Measurements from ENCODE around the gene SNAI3. TPM values are rescaled to one million over a fixed set of nuclear protein-coding genes. Genes with fewer than 3 reads are reported as not detected.

The SNAI3 gene
- total and polyA plus RNA-seq, 2 experiments from 2014 or later = 10.3 to 19.4 TPM

DNA sequence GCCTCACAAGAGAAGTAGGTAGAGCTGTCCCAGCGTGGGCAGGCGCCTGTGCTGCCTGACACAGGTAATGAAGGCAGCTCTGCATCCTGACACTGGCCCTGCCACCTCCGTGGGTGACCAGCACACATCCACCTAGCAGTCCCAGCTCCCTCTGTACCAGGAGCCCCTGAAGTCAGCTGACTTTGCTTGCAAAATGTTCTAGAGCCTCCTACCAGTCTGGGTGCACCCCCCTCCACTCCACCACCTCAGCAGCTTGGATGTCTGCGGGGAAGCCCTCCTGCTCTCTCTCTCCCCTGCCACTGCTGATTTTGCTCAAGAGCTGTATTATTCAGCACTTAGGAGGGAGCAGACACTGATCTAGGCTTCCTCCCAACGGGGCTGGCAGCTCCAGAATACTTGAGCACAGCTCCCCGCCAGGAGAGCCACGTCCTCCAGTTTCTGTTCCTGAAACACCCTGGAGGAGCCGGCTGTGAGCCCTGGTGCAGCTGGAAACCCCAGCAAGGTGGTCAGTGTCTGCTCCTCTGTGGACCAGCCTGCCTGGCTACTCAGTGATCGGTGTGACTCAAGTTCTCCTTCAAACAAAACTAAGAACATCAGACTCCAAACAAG lies 18.9 kb upstream of the SNAI3 start (continued):
- TF ChIP-seq, protein P1, sequence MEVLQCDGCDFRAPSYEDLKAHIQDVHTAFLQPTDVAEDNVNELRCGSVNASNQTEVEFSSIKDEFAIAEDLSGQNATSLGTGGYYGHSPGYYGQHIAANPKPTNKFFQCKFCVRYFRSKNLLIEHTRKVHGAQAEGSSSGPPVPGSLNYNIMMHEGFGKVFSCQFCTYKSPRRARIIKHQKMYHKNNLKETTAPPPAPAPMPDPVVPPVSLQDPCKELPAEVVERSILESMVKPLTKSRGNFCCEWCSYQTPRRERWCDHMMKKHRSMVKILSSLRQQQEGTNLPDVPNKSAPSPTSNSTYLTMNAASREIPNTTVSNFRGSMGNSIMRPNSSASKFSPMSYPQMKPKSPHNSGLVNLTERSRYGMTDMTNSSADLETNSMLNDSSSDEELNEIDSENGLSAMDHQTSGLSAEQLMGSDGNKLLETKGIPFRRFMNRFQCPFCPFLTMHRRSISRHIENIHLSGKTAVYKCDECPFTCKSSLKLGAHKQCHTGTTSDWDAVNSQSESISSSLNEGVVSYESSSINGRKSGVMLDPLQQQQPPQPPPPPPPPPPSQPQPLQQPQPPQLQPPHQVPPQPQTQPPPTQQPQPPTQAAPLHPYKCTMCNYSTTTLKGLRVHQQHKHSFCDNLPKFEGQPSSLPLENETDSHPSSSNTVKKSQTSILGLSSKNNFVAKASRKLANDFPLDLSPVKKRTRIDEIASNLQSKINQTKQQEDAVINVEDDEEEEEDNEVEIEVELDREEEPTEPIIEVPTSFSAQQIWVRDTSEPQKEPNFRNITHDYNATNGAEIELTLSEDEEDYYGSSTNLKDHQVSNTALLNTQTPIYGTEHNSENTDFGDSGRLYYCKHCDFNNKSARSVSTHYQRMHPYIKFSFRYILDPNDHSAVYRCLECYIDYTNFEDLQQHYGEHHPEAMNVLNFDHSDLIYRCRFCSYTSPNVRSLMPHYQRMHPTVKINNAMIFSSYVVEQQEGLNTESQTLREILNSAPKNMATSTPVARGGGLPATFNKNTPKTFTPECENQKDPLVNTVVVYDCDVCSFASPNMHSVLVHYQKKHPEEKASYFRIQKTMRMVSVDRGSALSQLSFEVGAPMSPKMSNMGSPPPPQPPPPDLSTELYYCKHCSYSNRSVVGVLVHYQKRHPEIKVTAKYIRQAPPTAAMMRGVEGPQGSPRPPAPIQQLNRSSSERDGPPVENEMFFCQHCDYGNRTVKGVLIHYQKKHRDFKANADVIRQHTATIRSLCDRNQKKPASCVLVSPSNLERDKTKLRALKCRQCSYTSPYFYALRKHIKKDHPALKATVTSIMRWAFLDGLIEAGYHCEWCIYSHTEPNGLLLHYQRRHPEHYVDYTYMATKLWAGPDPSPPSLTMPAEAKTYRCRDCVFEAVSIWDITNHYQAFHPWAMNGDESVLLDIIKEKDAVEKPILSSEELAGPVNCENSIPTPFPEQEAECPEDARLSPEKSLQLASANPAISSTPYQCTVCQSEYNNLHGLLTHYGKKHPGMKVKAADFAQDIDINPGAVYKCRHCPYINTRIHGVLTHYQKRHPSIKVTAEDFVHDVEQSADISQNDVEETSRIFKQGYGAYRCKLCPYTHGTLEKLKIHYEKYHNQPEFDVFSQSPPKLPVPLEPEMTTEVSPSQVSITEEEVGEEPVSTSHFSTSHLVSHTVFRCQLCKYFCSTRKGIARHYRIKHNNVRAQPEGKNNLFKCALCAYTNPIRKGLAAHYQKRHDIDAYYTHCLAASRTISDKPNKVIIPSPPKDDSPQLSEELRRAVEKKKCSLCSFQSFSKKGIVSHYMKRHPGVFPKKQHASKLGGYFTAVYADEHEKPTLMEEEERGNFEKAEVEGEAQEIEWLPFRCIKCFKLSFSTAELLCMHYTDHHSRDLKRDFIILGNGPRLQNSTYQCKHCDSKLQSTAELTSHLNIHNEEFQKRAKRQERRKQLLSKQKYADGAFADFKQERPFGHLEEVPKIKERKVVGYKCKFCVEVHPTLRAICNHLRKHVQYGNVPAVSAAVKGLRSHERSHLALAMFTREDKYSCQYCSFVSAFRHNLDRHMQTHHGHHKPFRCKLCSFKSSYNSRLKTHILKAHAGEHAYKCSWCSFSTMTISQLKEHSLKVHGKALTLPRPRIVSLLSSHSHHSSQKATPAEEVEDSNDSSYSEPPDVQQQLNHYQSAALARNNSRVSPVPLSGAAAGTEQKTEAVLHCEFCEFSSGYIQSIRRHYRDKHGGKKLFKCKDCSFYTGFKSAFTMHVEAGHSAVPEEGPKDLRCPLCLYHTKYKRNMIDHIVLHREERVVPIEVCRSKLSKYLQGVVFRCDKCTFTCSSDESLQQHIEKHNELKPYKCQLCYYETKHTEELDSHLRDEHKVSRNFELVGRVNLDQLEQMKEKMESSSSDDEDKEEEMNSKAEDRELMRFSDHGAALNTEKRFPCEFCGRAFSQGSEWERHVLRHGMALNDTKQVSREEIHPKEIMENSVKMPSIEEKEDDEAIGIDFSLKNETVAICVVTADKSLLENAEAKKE (CRISPR knock-in tag; IDR thresholded peaks at IDR 0.05) = no peak

DNA sequence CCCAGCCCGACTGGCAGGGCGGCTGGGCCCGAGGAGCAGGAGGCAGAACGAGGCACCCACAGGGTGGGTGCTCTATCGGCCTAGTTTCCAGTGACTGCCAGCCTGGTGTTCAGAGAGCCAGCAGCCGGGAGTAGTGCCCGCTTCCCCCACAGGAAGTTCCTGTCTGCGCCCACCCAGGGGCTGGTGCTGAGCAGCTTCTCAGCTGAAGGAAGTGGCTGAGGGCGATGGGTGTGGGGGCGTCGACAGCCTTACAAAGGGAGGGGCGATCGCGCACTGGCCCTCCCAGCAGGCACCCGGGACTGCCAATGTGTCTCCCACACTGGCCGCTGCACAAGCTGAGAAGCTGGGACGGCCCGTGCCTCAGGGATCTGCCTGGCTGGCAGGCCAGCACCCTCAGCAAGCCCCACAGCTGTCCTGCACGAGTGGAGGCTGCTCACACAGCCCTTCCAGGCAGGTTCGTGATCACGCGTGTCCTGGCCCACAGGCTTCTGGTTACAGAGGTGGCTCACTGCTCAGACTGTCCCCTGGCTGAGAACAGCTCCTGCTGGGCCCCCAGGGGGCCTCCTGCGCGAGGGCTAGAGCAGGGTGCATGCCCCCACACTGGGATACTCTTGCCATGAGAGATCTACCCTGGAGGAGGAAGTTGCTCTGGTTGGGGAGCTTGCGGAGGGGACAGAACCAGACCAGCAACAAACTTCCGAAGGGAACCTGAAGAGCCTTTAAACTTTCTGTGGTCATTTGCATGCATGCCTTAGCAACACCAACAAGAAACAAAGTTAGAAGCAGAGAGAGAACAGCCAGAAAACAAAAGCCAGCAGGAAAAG lies 17.4 kb upstream of the SNAI3 start:
- peak overlapping the region; percentile 77 for H3K27ac Mint-ChIP-seq
- TF ChIP-seq, protein P1 (CRISPR knock-in tag; IDR thresholded peaks at IDR 0.05) = no peak
- no peak for TF ChIP-seq ZNF331 (CRISPR knock-in tag; IDR thresholded peaks at IDR 0.05; ENCODE audit: low read depth)
- no peak for TF ChIP-seq ZNF114 (CRISPR knock-in tag; IDR thresholded peaks at IDR 0.05)
- no peak for TF ChIP-seq NANOG (IDR thresholded peaks at IDR 0.05; ENCODE audit: borderline replicate concordance)

More for the DNA sequence above, 17.4 kb upstream of the SNAI3 start:
- DNase-seq (ENCODE audit: low spot score) = no peak
- no peak overlapping the region for H3K4me2 ChIP-seq
- no peaks in the 10 kb centered on the region for H3K9me2 ChIP-seq (ENCODE audit: insufficient read depth)
- peaks cover 40% of the 10 kb centered on the region for H3K79me2 ChIP-seq (replicated peaks; ENCODE audit: insufficient read depth)
- H3K4me1 ChIP-seq (ENCODE audit: insufficient read depth) = peaks cover 5% of the 10 kb centered on the region; the same call in 1 of the 2 replicates
- Mint-ChIP-seq H3K4me1 (peaks cover 20% of the 10 kb centered on the region), H3K36me3 (ENCODE audit: low read depth) (no peaks in the 10 kb centered on the region; the same call in 2 of the 3 replicates), H3K27me3 (ENCODE audit: insufficient read depth, low read depth, poor library complexity) (peaks cover 14% of the 10 kb centered on the region), H3K4me3 (peak overlapping the region; percentile 88), H3K9me3 (no peaks in the 10 kb centered on the region)
- H3F3A ChIP-seq (replicated peaks; ENCODE audit: low read depth) = 0 out of 2 replicates have a peak, but pooled peaks cover 2% of the 10 kb centered on the region
- no peak overlapping the region for H3K4me3 ChIP-seq
- H4K20me1 ChIP-seq (replicated peaks; ENCODE audit: insufficient read depth) = peaks cover 5% of the 10 kb centered on the region
- no peak overlapping the region for H2AFZ ChIP-seq
- no peaks in the 10 kb centered on the region for H3K36me3 ChIP-seq (ENCODE audit: insufficient read depth)
- no peaks in the 10 kb centered on the region for H3K27me3 ChIP-seq (ENCODE audit: insufficient read depth)
- H3K27ac ChIP-seq (ENCODE audit: low read depth) = peak overlapping the region; percentile 69; the same call in 1 of the 2 replicates
- no peak for ATAC-seq

Data from GM23338 (cell line).